SU-DHL-6 (cell line): Measurements from ENCODE around the gene TMC1.

Experiments used
- H2AFZ ChIP-seq: fragments of 200-600 bp; sonication (generic); 2 replicates; pipeline ENCODE4 v1.6.1; 2014; ENCODE audit warnings: low read depth, mild to moderate bottlenecking, moderate library complexity, mixed read lengths, antibody characterized with exemption, low read length; ENCODE audit not compliant: severe bottlenecking
- H3F3A ChIP-seq: fragments of 200-600 bp; shearing (Covaris generic); 2 replicates; pipeline ENCODE4 v1.6.0; 2016; ENCODE audit warnings: antibody characterized with exemption, mild to moderate bottlenecking; ENCODE audit not compliant: insufficient read depth
- H3K27ac ChIP-seq: fragments of 200-600 bp; sonication (generic); 2 replicates; pipeline ENCODE4 v1.5.1; 2016; ENCODE audit warnings: low read depth, mild to moderate bottlenecking, low read length, moderate library complexity, mixed read lengths
- H3K27me3 ChIP-seq: fragments of 200-600 bp; sonication (generic), shearing (Covaris generic); 2 replicates; pipeline ENCODE4 v1.6.0; 2014; ENCODE audit warnings: mild to moderate bottlenecking, low read length
- H3K36me3 ChIP-seq: fragments of 200-600 bp; sonication (generic); 2 replicates; pipeline ENCODE4 v1.6.1; 2014; ENCODE audit warnings: mild to moderate bottlenecking, low read length, mixed read lengths
- H3K4me2 ChIP-seq: fragments of 300-600, 200-600 bp; shearing (Covaris generic), sonication (generic); 2 replicates; pipeline ENCODE4 v1.6.0; 2014; ENCODE audit warnings: low read length, low read depth, mild to moderate bottlenecking; ENCODE audit not compliant: poor library complexity, severe bottlenecking
- H3K4me3 ChIP-seq: fragments of 200-600 bp; sonication (generic); 2 replicates; pipeline ENCODE4 v1.5.1; 2014; ENCODE audit warnings: antibody characterized with exemption, low read length, mild to moderate bottlenecking, mixed read lengths; ENCODE audit not compliant: insufficient read depth, poor library complexity, severe bottlenecking
- H3K79me2 ChIP-seq: fragments of 200-600 bp; sonication (generic); 2 replicates; pipeline ENCODE4 v1.6.1; 2014; ENCODE audit warnings: mild to moderate bottlenecking, low read length, moderate library complexity; ENCODE audit not compliant: insufficient read depth
- H3K9ac ChIP-seq: fragments of 200-600 bp; sonication (generic); 2 replicates; pipeline ENCODE4 v1.7.0; 2014; ENCODE audit warnings: mild to moderate bottlenecking, low read length
- H3K9me2 ChIP-seq: fragments of 200-600 bp; sonication (generic); replicated peaks from 2 replicates; pipeline ENCODE4 v1.6.1; 2014; ENCODE audit warnings: low read length; ENCODE audit not compliant: insufficient read depth
- H3K9me3 ChIP-seq: fragments of 200-600 bp; sonication (generic); 2 replicates; pipeline ENCODE4 v1.6.1; 2014; ENCODE audit warnings: low read length, mixed read lengths; ENCODE audit not compliant: insufficient read depth
- H4K20me1 ChIP-seq: fragments of 200-600 bp; sonication (generic); 2 replicates; pipeline ENCODE4 v1.6.1; 2014; ENCODE audit warnings: low read depth, mild to moderate bottlenecking, antibody characterized with exemption, low read length, moderate library complexity, mixed read lengths
- CTCF ChIP-seq: fragments of 200-600 bp; sonication (generic); IDR thresholded peaks from one replicate; pipeline ENCODE4 v1.5.1; 2017; ENCODE audit warnings: antibody characterized with exemption, mild to moderate bottlenecking, low read length, moderate library complexity; ENCODE audit not compliant: insufficient read depth, poor library complexity, severe bottlenecking
- EZH2phosphoT487 ChIP-seq: fragments of 200-600 bp; sonication (generic), shearing (Covaris generic); conservative IDR thresholded peaks from 2 replicates; pipeline ENCODE4 v1.6.1; 2018; ENCODE audit warnings: mild to moderate bottlenecking, antibody characterized with exemption, low read length, moderate library complexity, mixed read lengths

TMC1 gene

DNA sequence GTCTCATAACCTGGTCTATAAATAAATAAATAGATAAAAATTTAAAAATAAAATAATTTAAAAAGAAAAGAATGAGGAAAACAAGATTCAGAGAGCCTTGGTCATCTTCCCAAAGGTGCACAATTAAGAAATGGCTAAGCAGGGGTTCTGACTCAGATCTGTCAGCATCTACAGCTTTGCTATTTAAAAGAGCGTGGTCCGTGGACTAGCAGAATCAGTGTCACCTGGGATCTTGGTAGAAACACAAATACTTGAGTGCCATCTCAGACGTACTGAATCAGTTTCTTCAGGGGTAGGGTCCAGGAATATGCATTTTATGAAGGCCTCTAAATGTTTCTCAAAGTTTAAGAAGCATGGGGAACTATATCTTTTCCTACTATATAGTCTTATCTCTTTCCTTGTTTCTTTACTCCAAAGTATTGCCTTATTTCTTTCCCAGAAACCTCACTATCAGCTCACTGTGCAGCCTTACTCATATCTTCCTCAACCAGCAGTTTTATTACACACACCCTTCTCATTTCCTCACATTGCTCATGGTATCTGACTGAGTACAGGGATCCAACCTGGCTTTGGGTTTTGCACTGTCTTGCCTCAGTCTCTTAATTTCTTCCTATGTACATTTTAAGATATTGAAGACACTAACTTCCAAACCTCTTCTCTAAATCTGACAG is 58.6 kb downstream of the TMC1 start:
- Histone ChIP-seq H2AFZ (no peak overlapping the region), H3K9me3 (no peaks in the 10 kb centered on the region), H3K4me3 (no peak overlapping the region), H3K9ac (no peak overlapping the region), H3K27ac (no peak overlapping the region), H3K36me3 (no peaks in the 10 kb centered on the region), H3K9me2 (no peaks in the 10 kb centered on the region), H4K20me1 (no peaks in the 10 kb centered on the region), H3K79me2 (no peaks in the 10 kb centered on the region), H3K27me3 (no peaks in the 10 kb centered on the region), H3K4me2 (no peak overlapping the region), H3F3A (no peaks in the 10 kb centered on the region)
- TF ChIP-seq EZH2phosphoT487 (no peak), CTCF (no peak)

GRCh38 chr9:72581694-72582093 is 60.3 kb downstream of the TMC1 start:
- TF ChIP-seq CTCF = no peak
- TF ChIP-seq EZH2phosphoT487 = no peak
- Histone ChIP-seq H3K9me3 (no peaks in the 10 kb centered on the region), H3K4me2 (no peak overlapping the region), H3K79me2 (no peaks in the 10 kb centered on the region), H3K36me3 (no peaks in the 10 kb centered on the region), H2AFZ (no peak overlapping the region), H3F3A (no peaks in the 10 kb centered on the region), H3K9me2 (no peaks in the 10 kb centered on the region), H3K9ac (no peak overlapping the region), H3K4me3 (no peak overlapping the region), H4K20me1 (no peaks in the 10 kb centered on the region), H3K27ac (no peak overlapping the region), H3K27me3 (no peaks in the 10 kb centered on the region)

DNA sequence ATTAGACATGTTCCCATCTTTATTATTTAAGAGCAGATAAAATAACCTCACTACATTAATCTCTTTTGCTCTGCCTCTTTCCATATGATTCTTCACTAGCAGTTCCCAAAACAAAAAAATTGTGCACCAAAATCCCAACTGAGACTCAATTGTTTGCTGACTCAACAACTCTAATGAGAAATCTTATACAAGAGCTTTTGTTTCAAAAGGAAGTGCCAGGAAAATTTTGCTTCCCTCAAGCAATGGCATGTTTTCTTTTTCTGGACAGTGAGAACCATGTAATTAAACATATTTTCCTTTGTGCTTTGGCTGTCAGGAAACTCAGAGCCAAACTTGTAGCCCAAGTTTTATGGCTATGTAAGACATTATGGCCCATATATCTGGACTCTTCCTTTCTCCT is 62.0 kb downstream of the TMC1 start:
- Histone ChIP-seq H3K4me2 (no peak overlapping the region), H3K36me3 (no peaks in the 10 kb centered on the region), H3K9me2 (no peaks in the 10 kb centered on the region), H3K4me3 (no peak overlapping the region), H3K9ac (no peak overlapping the region), H4K20me1 (no peaks in the 10 kb centered on the region), H3K79me2 (no peaks in the 10 kb centered on the region), H3K27me3 (no peaks in the 10 kb centered on the region), H3F3A (no peaks in the 10 kb centered on the region), H2AFZ (no peak overlapping the region), H3K9me3 (no peaks in the 10 kb centered on the region), H3K27ac (no peak overlapping the region)
- no peak for TF ChIP-seq EZH2phosphoT487
- no peak for TF ChIP-seq CTCF
